Inflammatory macrophage treated with lipopolysaccharide for 4 hours (primary cell): ENCODE results near the gene AK8.

ENCODE experiments used
- DNase-seq: peaks from one replicate; pipeline ENCODE4 v3.0.0-alpha.2; 2020

The AK8 gene

DNA sequence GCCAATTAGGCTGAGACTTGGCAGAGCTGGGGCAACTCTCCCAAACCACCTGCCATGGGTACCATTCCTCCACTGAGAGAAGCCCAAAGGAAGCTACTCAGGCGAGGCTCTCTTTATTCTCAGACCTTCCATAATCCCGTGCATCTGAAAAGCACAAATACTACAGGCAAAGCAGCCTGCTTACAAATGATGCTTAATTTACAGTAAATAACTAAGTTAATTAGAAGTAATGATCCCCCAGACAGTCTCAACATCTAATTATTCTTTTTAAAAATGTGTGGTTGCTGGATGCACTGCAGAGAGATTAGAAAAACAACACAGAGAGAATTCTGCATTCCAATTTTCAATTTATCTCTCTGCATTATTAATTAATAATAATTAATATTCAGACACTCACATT lies 53.1 kb downstream of the AK8 start:
- DNase-seq, result no peak

DNA sequence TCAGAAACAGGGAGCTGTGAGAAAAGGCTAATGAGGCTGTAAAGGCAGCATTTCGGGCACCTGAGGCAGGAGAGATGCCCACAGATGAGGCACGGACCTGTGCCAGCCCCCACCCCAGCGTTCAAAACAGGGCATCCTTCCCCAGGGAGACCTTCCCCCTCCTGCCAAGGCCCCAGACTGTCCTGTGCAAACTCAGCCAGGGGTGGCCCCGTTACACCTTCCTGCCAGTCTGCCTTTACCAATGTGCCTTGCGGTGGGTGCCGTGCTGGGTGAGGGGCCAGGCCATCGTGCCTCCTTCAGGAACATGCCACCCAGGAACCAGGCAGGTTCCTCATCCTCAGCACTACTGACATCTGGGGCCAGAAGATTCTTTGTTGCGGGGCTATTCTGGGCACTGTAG lies 53.9 kb downstream of the AK8 start:
- DNase-seq, result no peak

GRCh38 chr9:132823370-132824145 lies 54.5 kb downstream of the AK8 start:
- DNase-seq, result no peak

DNA sequence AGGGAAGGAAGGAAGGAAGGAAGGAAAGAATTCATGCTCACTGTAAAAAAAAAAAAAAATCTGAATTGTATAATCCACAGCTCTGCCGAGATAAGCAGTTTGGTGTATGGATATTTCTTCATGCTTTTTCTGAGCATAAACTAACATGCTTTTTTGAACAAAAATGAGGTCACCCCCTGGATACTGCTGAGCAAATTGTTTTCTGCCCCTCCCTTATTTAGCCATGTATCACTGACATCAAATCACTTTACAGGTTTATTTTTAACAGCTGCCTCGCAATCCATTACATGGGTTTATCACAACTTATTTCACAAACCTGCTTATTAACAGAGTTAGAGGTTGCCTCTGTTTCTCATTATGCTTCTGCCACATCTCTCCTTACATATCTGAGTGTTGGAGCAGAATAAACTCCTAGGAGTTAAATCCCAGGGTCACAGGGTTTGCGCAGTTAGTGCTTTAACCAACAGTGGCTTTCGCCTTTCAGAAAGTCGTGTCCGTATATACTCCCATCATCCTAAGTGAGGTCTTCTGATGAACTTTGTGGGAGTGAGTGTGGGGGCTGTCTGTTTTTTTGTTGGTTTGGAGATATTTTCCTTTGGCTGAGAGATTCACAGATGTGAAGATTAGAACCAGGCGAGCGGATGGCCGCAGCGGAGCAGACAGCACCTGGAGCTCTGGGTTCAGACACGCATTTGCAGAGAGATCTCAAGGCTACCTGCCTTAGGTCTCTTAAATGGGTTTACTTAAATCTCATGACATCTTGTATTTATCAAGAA lies 57.7 kb downstream of the AK8 start:
- no peak for DNase-seq

GRCh38 chr9:132818588-132818987 lies 59.5 kb downstream of the AK8 start:
- DNase-seq, result no peak

DNA sequence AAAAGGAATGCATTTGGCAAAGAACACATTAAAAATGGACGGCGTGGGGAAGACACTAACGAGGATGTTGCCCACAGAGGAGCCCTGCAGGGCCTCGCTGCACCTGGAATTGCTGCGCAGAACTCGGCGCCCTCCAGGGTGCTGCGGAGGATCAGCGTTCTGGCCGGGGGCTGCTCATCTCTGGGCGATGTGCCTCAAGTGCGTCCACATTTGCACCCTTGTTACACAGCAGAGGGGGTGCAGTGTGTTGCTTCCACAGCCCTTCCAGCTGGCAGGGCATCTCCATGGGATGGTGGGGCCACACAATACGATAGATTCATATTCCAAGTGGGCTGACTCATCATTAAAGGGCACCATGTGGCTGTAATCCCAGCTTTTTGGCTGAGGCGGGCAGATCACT lies 63.1 kb downstream of the AK8 start:
- DNase-seq, result no peak

DNA sequence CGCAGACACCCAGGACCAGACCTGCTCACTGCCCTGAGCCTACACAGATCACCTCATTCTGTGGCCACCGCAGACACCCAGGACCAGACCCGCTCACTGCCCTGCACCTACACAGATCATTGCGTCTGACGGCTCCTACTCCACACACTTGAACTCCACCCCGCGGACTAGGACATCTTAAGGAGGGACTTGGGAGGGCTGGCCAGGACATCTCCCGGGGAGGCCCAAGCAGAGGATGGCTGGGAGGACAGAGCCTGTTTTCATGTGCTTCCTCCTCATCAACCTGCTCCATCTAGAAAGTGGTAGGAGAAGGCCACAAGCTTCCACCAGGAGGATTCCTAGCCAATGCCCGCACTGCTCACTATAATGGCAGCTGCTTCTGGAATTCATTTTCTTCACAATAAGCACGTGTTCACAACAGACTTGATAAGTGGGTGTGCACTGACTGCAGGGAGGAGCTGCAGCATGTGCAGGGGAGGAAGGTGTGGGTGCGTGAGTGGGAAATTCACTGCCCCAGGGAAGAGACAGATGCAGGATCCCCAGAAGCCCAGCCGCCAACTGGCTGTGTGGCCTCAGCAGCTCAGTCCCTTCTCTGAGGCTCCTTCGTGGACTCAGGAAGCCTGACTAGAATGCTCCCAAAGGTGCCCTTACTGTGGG lies 64.8 kb downstream of the AK8 start:
- no peak for DNase-seq

DNA sequence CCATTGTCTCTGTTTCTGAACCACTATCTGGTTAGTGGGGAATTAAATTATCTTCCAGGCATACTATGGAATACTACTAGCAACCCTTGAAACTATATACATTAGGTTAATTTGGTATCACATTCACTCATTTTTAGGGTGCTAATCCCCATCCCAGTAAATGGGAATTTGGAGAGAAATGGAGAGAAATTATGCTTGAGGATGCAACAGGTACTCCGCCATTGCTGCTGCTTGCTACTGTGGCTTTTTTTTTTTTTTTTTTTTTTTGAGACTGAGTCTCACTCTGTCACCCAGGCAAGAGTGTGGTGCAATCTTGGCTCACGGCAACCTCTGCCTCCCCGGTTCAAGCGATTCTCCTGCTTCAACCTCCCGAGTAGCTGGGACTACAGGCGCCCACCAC lies 66.1 kb downstream of the AK8 start:
- no peak for DNase-seq

DNA sequence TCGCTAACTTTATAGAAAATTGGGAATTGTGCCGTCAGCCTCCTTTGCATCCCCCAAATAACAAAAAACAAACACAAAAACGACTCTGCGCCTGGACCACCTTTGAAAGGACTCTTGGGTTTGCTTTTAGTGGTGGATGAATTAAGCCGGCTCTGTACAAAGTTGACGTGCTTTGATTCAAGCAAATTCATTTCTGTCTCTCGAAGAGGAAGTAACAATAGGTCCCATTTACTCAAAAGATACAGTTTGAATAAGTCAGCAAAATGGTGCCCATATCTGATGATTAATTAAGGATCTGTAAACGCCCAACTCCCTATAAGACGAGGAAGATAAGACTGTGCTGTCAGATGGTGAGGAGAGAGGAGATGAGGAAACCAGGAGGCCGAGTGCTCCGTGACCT lies 67.8 kb downstream of the AK8 start:
- DNase-seq, result no peak

DNA sequence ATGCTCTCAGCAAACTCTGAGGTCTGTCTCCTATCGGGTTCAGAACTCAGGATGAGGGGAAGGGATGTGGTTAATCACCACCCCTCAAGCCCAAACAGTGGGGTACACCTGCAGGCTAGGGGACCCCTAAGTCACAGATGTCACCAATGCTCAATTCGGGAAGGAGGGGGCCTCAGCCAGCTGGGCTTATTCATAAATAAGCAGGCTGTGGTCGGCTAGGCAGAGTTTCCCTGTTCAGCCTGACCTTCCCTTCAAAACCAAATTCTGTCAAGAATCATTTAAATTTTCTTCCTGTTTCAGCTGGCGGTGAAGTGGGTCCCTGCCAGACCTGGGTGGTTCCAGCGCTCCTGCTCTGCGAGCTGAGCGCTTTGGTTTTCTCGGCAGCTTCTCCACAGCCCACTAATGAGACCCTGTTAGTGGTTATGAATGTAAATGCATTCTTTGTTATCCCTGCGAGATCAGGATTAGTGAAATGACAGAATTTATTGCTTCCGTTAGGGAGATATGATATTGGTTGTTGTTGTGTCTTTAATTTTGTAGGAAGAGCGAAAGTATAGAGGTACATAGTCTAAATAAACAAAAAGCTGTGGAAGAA lies 68.3 kb downstream of the AK8 start:
- DNase-seq, result no peak

DNA sequence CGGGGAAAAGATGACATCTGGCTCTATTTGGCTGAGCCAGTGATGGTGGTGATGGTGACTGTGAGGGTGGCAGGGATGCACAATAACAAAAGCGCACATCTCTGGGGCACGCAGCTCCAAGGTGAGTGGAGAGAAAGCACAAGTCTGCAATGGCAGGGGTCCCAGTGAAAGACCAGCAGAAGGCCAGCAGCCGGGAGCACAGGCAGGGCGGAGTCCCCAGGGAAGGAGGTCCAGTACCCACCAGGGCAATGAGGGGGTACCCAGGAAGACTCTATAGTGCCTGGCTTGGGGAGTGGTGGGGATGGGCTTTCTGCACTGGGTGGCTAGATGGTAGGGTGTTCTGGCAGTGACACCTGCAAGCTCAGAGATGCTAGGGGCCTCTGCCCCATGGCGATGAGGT lies 69.4 kb downstream of the AK8 start:
- no peak for DNase-seq

GRCh38 chr9:132806723-132807421 lies 71.2 kb downstream of the AK8 start:
- no peak for DNase-seq

DNA sequence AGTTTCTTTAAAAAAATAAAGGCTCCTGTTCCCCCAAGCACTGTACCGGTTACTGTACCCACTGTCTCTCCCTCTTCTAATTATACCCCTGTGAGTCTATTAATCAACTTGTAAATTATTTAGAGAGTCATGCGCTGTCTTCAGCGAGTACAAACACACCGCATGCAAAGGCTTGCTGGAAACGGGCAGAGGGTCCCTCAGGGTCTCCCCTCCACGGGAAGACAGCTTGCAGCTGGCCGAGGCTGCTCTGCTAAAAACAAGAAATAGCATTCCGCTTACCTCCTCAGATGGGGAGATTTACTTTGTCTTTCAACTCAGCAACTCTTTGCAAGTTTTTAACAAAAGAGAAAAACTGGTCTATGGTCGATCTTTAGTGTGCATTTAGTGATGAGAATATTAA lies 71.8 kb downstream of the AK8 start:
- no peak for DNase-seq

- DNase-seq, result no peak
Measured at GRCh38 chr9:132804576-132805295, 73.3 kb downstream of the AK8 start.

DNA sequence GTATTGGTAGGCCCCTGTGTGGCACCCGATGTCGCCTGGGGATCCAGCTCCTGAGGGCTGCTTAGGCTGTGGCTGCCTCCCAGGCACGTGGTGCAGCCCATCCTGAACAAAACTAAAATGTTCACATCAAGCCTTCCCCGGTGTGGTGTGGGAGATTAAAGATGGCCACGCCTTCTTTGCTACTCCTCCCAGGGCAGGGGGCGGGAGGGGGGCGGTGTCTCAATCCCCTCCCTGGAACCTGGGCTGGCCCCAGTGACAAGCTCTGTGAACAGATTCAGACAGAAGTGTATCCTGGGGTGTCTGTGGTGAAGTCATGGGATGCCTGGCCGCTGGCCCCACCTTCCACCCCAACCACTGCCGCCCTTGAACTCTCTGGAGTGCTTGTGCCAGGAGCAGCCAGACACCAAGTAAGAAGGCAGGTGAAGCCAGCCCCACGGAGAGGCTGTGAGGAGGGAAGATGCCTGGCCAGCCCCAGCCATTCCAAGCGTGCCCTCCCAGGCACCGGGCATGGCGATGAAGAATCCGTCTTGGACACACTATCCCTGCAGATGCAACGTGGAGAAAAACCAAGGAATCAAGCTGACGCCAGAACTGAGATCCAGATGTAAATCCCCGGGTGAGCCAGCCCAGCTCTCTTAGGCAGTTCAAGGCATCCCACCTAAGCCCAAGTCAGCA lies 75.8 kb downstream of the AK8 start:
- DNase-seq, result no peak

DNA sequence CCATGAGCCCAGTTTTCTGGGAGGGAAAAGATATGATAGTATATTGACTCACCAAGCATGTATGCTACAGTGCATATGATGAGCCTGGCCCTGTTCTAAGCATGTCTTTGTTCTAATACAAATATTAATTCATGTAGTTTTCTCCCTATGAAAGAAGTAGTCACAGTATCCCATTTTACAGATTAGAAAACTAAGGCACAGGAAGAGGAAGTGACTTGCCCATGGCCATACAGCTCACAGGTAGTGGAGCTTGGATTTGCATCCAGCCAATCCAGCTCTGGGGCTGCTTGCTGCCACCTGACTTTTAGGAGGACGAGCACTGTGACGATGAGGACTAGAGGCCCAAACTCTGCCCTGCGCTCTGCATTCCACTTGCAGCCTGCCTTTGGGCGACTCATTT lies 76.4 kb downstream of the AK8 start:
- DNase-seq, result no peak

DNA sequence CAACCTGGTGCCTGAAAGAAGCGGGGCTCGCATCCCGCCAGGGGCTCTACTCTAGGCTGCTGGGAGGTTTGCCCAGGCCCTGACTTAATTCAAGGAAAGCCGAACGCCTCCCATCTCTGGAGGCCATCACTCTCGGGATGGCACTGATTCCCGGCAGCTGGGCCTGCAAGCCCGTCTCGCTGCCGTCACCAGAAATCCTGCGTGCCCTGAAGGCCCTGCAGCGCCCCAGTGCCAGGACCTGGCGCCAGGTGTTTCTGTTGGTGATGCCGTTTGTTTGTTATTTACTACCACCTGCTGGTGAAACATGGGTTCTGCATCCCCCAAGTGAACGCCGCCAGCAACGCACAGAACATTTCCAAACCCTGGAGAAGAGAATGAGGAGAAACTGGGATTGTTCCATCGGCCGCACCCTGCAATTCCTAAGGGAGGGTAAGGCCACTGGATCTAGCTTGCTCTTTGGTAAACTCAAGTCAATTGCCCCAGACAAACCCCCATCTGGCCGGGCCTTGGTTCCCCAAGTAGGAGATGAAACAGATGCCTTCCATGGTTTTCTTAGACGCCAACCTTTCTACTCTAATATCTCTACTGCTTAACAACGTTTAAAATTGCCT lies 77.9 kb downstream of the AK8 start:
- DNase-seq, result peak; percentile 57

DNA sequence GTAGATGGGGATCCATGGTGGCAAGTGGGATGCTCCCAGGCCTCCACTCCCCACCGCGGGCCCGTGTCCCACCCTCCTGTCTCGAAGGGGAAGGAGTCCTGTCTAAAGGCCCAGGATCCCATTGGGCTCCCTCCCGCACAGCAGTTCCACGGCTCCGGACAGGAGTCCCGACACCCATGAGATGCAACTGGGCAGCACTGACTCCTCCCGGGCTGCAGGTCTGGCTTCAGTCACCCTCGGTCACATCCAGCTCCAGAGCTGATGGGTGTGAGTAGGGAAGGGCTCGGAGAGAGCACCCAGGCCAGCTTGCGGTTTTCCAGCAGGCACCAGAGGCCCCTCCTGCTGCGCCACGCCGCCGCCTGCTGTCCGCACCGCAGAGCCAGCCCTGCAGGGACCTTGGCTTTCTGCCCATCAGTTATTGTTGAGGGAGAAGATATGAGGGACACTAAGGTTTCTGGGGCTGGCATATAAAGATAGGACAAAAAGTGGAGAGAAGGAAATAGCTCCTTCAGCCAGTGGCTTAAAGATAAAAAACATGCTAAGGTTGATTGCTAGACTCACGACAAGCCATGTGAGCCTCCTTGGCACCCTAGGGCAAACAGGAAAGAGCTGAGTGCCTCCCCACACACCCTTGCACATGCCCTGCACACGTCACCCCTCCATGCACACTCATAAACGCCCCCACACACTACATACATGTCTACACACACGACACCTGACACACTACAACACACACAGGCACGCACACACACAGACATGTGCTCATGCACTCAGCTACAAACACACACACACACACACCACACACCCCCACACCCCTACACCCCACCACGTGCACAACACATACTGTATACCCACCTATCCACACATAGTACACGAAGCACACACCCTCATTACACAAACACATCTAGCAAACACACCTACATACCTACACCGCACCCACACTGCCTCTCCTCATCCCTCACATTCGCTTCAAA lies 79.0 kb downstream of the AK8 start:
- DNase-seq, result peak; percentile 42

DNA sequence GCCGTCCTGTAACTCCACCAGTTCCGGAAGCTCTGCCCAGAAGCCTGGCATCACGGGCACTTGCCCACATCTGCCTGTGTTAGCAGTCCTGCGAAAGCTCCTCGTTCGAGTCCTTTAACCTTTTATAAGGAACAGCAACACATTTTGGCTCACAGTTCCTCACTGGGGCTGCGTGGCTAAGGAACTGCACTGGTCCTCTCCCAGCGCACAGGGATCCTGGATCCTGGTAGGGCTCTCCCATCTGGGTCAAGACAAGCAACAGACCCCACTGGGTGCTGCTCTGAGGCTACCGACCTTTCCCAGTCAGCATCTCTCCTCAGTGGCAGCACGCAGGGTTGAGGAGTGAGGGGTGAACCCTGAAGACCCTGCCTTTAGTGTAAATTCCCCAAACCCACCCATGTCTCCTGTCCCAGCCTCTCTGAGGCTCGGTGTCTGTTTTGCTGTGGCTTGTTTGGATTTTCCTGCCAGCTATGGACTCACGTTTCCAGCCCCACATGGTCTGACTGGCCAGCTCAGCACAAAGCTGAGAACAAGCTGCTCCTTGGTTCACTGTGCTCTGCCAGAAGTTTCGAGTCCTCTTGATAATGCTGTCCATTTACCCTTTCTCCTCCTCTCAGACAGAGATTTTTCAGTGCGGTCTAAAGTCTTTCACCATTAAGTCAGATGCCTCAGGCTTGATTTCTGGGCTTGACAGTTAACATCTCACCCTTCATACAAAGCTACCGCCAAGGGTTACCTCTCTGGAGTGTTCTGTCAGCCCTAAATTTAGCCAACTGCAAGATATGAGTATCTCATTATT lies 80.0 kb downstream of the AK8 start:
- no peak for DNase-seq
